Occipital lobe (tissue), 2 donors: ENCODE results near the gene ISM1. TPM values are rescaled to one million over a fixed set of nuclear protein-coding genes. Genes with fewer than 3 reads are reported as not detected.

Experiments used
- DNase-seq: peaks from one replicate; lab custom pipeline; 2025; lab: John Stamatoyannopoulos, UW
- total RNA-seq: library from RNA; depleted of rRNA; stranded (reverse); fragments of >200 nt; gene quantifications from one replicate; pipeline ENCODE4 v1.2.3, GENCODE V29; 2014

ISM1 gene
- total RNA-seq, 1 donor from 2014 or later = 1.6 TPM

DNA sequence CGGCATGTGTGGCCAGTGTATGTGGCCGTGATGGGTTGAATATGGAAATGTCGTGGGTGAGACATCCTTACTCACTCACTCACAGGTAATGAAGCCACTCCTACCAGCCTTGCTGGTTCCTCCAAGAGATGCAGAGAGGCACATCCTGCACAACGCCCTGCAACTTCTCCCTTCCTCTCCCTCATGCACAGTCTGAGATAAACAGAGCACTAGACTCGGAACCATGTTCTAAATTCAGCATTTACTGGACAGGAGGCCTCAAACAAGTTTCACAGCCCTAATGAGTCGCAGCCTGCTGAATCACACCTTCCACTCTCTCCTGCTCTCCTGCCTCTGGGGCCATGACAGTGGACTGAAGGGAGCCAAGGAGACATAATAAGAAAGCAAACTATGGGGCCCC lies 91.2 kb downstream of the ISM1 start:
- no peak for DNase-seq

- DNase-seq = no peak
Observed at GRCh38 chr20:13313201-13313600, 92.1 kb downstream of the ISM1 start.

- no peak for DNase-seq
Observed at GRCh38 chr20:13317439-13317838, 96.4 kb downstream of the ISM1 start.

- no peak for DNase-seq
Observed at GRCh38 chr20:13318871-13319521, 97.9 kb downstream of the ISM1 start.

DNA sequence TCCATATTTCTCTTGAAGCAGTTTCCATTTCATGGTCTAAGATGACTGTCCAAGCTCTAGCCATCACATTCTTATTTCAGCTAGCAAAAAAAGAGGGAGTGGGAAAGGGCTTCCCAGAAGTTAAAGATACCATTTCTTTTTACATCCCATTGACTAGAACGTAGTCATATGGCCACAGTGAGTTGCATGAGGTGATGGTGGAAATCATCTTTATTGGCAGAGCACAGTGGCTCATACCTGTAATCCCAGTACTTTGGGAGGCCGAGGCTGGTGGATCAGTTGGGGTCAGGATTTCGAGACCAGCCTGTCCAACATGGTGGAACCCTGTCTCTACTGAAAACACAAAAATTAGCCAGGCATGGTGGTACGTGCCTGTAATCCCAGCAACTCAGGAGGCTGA lies 99.6 kb downstream of the ISM1 start:
- DNase-seq = no peak

DNA sequence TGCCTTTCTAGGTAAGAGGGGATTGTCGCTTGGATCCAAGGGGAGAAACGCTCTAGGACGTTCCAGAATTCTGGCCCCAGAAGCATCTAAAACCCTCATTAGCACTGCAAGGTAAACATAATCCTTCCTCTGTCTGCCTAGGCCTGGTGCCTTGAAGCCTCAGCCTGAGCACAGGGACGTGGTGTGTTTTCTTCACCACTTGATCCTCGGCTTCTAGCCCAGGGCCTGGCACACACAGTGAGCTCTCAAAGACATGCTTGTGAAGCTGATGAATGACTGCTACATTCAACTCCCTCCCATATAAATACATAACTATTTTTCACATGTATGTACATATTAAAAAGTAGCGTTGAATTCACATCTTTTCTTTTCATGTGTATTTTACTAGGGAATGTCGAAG lies 100.3 kb downstream of the ISM1 start:
- no peak for DNase-seq

GRCh38 chr20:13322198-13322597 lies 101.1 kb downstream of the ISM1 start:
- DNase-seq = no peak

GRCh38 chr20:13322621-13323020 lies 101.5 kb downstream of the ISM1 start:
- no peak for DNase-seq

DNA sequence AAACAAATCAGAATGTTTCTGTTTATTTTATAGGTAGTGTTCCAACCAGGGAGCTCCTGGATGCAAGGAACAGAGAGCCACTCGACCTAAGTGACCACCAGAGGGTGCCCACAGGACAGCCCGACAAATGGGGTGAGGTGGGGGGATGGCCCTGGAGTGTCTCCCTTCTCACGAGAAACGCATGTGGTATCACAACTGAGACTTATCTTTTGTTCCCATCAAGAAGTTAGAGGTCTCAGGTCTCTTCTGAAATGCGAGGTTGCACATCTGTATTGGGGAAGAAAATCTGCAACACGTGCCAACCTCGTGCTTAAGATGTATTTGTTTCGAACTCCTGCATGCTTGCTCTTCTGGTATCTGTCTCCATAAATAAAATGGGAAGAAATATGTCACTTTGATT lies 104.0 kb downstream of the ISM1 start:
- no peak for DNase-seq

- DNase-seq = no peak
Observed at GRCh38 chr20:13325796-13326340, 104.8 kb downstream of the ISM1 start.

GRCh38 chr20:13331536-13331935 lies 110.5 kb downstream of the ISM1 start:
- DNase-seq = no peak

GRCh38 chr20:13333036-13333435 lies 112.0 kb downstream of the ISM1 start:
- no peak for DNase-seq

DNA sequence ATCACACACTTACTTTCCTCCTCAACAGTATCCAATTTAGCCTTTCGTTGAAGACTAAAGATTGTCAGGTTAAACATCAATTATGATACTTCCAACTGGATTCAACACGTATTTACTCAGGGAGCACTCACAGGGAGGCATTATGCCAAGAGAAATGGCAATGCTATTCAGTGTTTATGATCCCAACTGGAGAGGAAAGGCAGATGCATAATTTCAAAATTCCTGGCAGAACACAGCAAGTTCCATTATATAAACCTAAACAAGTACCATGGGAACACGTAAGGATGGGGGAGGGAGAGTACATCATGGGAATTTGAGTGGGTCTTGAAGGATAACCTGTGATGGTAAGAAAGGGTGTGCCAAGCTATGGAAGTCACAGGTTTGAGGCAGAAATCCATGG lies 112.7 kb downstream of the ISM1 start:
- DNase-seq = no peak

GRCh38 chr20:13336308-13337089 lies 115.4 kb downstream of the ISM1 start:
- no peak for DNase-seq

- DNase-seq = no peak
Observed at GRCh38 chr20:13337090-13337784, 116.2 kb downstream of the ISM1 start.

DNA sequence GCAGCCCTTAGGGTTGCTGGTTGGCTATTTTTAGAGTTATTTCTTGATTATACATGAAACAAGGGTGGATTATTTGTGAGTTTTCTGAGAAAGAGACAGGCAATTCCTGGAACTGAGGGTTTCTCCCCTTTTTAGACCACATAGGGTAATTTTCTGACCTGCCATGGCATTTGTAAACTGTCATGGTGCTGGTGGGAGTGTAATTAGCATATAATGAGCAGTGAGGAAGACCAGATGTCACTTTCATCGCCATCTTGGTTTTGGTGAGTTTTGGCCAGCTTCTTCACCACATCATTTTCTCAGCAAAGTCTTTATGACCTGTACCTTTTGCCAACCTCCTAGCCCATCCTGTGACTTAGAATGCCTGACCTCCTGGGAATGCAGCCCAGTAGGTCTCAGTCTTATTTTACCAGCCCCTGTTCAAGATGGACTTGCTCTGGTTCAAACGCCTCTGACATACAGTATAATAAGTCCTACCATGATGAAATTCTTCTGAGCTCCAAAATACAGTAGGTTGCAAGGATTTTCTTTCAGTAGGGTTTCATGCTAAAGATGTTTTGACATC lies 117.1 kb downstream of the ISM1 start:
- no peak for DNase-seq

GRCh38 chr20:13338999-13339411 lies 117.9 kb downstream of the ISM1 start:
- DNase-seq = no peak

DNA sequence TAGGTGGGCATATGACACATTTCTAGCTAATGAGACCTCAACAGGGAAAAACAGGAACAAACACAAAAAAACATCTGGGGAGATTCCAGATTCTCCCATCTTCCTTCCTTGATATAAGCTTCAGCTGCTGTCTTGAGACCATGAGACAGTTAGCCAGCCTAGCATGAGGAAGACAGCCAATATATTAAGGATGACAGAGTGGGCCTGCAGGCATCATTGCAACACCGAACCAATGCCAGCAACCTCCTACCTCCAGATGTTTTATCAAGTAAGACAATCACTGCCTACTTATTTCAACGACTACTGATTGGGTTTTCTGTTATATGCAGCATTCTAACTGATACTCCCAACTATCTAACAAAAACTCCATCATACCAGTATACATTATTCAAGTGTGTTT lies 119.0 kb downstream of the ISM1 start:
- DNase-seq = no peak

DNA sequence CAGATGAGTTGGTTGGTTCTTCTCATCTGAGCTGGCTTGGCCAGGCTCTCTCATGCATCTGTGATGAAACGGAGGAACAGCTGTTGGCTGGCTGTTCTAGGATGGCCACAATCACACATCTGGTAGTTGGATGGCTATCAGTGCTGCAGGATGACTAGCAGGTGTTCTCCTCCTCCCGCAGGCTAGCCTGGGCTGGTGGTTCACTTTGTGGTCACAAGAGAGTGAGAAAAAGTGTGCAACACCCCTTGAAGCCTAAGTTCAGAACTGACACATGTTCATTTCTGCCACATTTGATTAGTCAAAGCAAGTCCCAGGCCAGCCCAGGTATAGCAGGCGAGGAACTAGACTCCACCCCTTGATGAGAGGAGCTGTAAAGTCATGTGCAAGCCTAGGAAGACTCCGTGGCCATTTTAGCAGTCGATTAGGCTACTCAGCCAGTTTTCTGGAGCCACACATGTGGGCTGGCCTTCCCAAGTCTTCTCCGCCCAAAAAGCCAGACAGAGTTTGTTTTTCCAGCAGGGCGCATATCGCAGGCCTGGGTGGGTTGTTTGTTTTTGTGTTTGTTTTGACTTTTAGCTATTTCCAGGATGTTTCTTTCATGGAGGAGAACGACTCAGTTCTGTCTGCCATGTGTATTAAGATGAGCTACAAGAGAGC lies 120.8 kb downstream of the ISM1 start:
- no peak for DNase-seq

DNA sequence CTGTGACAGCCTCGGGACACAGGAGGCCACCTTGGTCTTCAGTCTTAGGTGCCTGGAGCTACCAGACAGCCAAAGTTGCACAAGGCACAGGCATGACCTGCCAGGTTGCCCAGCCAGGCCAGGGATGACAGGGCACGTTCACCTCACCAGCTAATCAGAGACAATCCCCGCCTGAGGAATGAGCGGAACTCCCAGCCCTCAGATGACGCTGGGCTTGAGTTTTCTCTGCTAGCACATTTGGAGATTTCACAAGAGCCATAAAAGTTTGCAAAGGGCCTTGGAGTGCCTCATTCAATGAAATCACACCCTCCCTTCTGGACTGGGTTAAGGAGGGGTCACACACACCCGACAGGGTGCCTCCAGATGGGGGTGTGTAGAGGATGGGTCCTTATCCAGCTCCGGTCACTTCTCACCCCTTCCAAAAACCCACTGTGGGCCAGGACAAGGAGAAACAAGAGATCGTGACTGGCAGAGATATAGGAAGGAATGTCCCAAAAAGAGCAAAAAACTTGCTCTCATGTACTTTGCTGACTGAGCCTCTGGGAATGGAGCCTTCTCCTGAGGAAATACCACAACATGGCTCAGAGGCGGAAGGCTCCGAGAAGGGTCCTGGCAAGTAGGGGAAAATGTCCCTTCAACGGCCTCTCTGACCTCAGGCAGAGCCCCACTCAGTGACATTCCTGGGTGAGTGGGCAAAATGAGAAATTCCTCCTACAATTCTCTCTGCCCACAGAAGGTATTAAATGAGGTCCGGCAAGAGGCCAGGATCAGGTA lies 121.6 kb downstream of the ISM1 start:
- no peak for DNase-seq

DNA sequence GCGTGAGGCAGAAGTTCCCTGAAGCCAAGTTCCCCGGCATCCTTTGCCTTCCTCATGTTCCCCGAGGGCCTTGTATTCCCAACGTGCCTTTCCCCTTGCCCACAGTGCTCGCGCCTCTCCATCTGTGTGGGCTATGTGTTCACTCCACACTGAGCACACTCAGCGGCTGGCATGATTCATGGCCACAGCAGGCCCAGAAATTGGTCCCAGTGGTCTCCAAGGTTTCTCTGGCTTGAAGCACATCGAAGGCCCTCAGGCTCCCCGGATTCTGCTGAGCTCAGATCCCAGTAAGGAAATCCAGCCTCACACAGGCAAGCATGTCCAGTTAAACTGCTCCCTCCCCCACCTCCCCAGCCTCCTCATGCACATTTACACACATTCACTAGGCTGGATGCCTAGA lies 123.6 kb downstream of the ISM1 start:
- DNase-seq = no peak
